HepG2 (cell line): ENCODE data around the gene CD3G. TPM values are rescaled to one million over a fixed set of nuclear protein-coding genes. Genes with fewer than 3 reads are reported as not detected.

Source experiments
- ATAC-seq: fragments of 200-7000 bp; cut with Tn5 transposase; 3 replicates; pipeline ENCODE4 v1.9.1; 2020; ENCODE audit warnings: mild to moderate bottlenecking, moderate library complexity
- BruUV-seq: library from RNA; stranded (reverse); fragments of 400-500 nt; replicated peaks from 2 replicates; lab custom pipeline; 2021; lab: Mats Ljungman, UMichigan
- CTCF ChIA-PET: fragments of 300-600 bp; formaldehyde crosslinking; extraction: SDS; loops from one replicate; lab custom pipeline; 2021; ENCODE audit warnings: low total read pairs, inconsistent platforms, low intra/inter-chr PET ratio; lab: Yijun Ruan, JAX
- POLR2A ChIA-PET: fragments of 350-600 bp; sonication (Branson Sonifier 250); formaldehyde crosslinking; loops from one replicate; lab custom pipeline; 2020; ENCODE audit warnings: antibody characterized with exemption, inconsistent platforms; lab: Yijun Ruan, JAX
- DNase-seq: peaks from one replicate; pipeline ENCODE4 v3.0.0-alpha.2; 2015; ENCODE audit warnings: low spot score
- FAIRE-seq: peaks from 3 replicates; lab custom pipeline; 2011; peaks lifted over from hg19 to GRCh38; lab: Jason Lieb, UNC
- H2AFZ ChIP-seq: one replicate; pipeline ENCODE4 v1.6.1; 2011; ENCODE audit warnings: low read length, inconsistent platforms
- H3K27ac ChIP-seq: fragments of 300-600 bp; 3 replicates; pipeline ENCODE4 v1.8.0; 2011; ENCODE audit warnings: mixed run types, mild to moderate bottlenecking, mixed read lengths, low read length, inconsistent platforms; ENCODE audit not compliant: insufficient read depth; ENCODE audit errors: extremely low read length
- H3K27me3 ChIP-seq, 2 experiments: fragments of 200-600 bp in 1 of 2; 2 replicates in 1 of 2; 3 replicates in 1 of 2; pipeline versions ENCODE4 v1.6.0 to v1.8.0; 2011; ENCODE audit warnings: low read length in 2 of 2, mild to moderate bottlenecking in 2 of 2, moderate library complexity in 2 of 2, inconsistent platforms in 1 of 2; ENCODE audit not compliant: insufficient read depth in 2 of 2, control insufficient read depth in 1 of 2
- H3K36me3 ChIP-seq, 2 experiments: fragments of 200-600 bp in 1 of 2; replicated peaks in 1 of 2; 2 replicates in 1 of 2; 3 replicates in 1 of 2; pipeline versions ENCODE4 v1.5.1 to v1.8.0; 2011; ENCODE audit warnings: low read length in 2 of 2, inconsistent platforms in 1 of 2; ENCODE audit not compliant: insufficient read depth in 2 of 2, control insufficient read depth in 1 of 2
- H3K4me1 ChIP-seq: 2 replicates; pipeline ENCODE4 v1.5.1; 2012; ENCODE audit warnings: low read length, inconsistent platforms; ENCODE audit not compliant: insufficient read depth
- H3K4me2 ChIP-seq: 2 replicates; pipeline ENCODE4 v1.6.0; 2011; ENCODE audit warnings: low read depth, low read length, inconsistent platforms
- H3K4me3 ChIP-seq, 3 experiments: fragments of 200-600 bp in 1 of 3; sonication (generic), shearing (Covaris generic) in 1 of 3; replicated peaks in 1 of 3; 2 replicates each; pipeline ENCODE4 v1.5.1; 2011 to 2016; ENCODE audit warnings: low read length in 3 of 3, inconsistent platforms in 2 of 3, low read depth in 2 of 3, mild to moderate bottlenecking in 2 of 3, control low read depth in 1 of 3, mixed read lengths in 1 of 3; ENCODE audit not compliant: insufficient read depth in 1 of 3
- H3K79me2 ChIP-seq: one replicate; pipeline ENCODE4 v1.6.1; 2011; ENCODE audit warnings: low read length, inconsistent platforms; ENCODE audit not compliant: insufficient read depth
- H3K9ac ChIP-seq: 2 replicates; pipeline ENCODE4 v1.6.0; 2011; ENCODE audit warnings: mild to moderate bottlenecking, low read depth, low read length, inconsistent platforms; ENCODE audit not compliant: insufficient read depth
- H3K9me3 ChIP-seq: 2 replicates; pipeline ENCODE4 v1.5.1; 2012; ENCODE audit warnings: mild to moderate bottlenecking, low read length
- H4K20me1 ChIP-seq: 2 replicates; pipeline ENCODE4 v1.6.0; 2011; ENCODE audit warnings: inconsistent platforms, mild to moderate bottlenecking, low read length, moderate library complexity; ENCODE audit not compliant: insufficient read depth
- CAMTA2 ChIP-seq: sonication (generic); formaldehyde crosslinking; IDR thresholded peaks from 2 replicates; pipeline ENCODE4 v1.4.0; 2020; ENCODE audit warnings: mild to moderate bottlenecking, missing genetic modification reagents, borderline replicate concordance
- ELF1 ChIP-seq: sonication (generic); formaldehyde crosslinking; IDR thresholded peaks from 2 replicates; pipeline ENCODE4 v1.4.0; 2020; ENCODE audit warnings: missing genetic modification reagents
- ESRRA ChIP-seq: sonication (generic); formaldehyde crosslinking; IDR thresholded peaks from 2 replicates; pipeline ENCODE4 v1.5.1; 2020; ENCODE audit warnings: mild to moderate bottlenecking, low read depth, missing genetic modification reagents
- HNRNPH1 ChIP-seq: fragments of 200-400 bp; formaldehyde crosslinking; optimal IDR thresholded peaks from 2 replicates; pipeline ENCODE3; 2017; ENCODE audit warnings: mild to moderate bottlenecking, low read depth, low read length
- MAZ ChIP-seq, 2 experiments: sonication (generic) in 1 of 2; formaldehyde crosslinking in 1 of 2; IDR thresholded peaks; 2 replicates each; pipeline versions ENCODE4 v1.5.0 to v1.6.1; 2012 to 2020; ENCODE audit warnings: low read depth in 2 of 2, mild to moderate bottlenecking in 2 of 2, borderline replicate concordance in 1 of 2, improper control_type of control experiment in 1 of 2, low read length in 1 of 2, missing genetic modification reagents in 1 of 2, moderate library complexity in 1 of 2
- MED8 ChIP-seq: sonication (generic); formaldehyde crosslinking; IDR thresholded peaks from 2 replicates; pipeline ENCODE4 v1.8.1; 2023; ENCODE audit warnings: mild to moderate bottlenecking, missing genetic modification reagents; ENCODE audit not compliant: insufficient replicate concordance
- MXI1 ChIP-seq: IDR thresholded peaks from 3 replicates; pipeline ENCODE4 v1.6.1; 2012; ENCODE audit warnings: low read depth, low read length, inconsistent platforms, borderline replicate concordance
- NFE2L2 ChIP-seq: fragments of 150-350 bp; IDR thresholded peaks from 2 replicates; pipeline ENCODE4 v1.6.1; 2014; ENCODE audit warnings: low read length
- NONO ChIP-seq, 2 experiments: fragments of 450-650 bp in 1 of 2; sonication (generic) in 1 of 2; formaldehyde crosslinking in 1 of 2; IDR thresholded peaks in 1 of 2; conservative IDR thresholded peaks in 1 of 2; 2 replicates each; pipeline versions ENCODE4 v1.6.1 to v1.8.0; 2017 to 2022; ENCODE audit warnings: mild to moderate bottlenecking in 1 of 2, missing genetic modification reagents in 1 of 2, moderate library complexity in 1 of 2
- PITX1 ChIP-seq: sonication (generic); formaldehyde crosslinking; IDR thresholded peaks from 2 replicates; pipeline ENCODE4 v1.5.1; 2020; ENCODE audit warnings: mild to moderate bottlenecking, missing genetic modification reagents
- SOX6 ChIP-seq, 2 experiments: fragments of 450-650 bp in 1 of 2; sonication (generic) in 1 of 2; formaldehyde crosslinking in 1 of 2; IDR thresholded peaks; 2 replicates each; pipeline versions ENCODE4 v1.4.0 to v1.6.1; 2017 to 2020; ENCODE audit warnings: antibody characterized with exemption in 1 of 2, mild to moderate bottlenecking in 1 of 2, missing genetic modification reagents in 1 of 2
- TSC22D2 ChIP-seq: sonication (generic); formaldehyde crosslinking; IDR thresholded peaks from 2 replicates; pipeline ENCODE4 v1.5.1; 2020; ENCODE audit warnings: missing genetic modification reagents, mild to moderate bottlenecking, borderline replicate concordance
- ZBTB34 ChIP-seq: sonication (generic); formaldehyde crosslinking; IDR thresholded peaks from 2 replicates; pipeline ENCODE4 v1.8.0; 2022; ENCODE audit warnings: mild to moderate bottlenecking, missing genetic modification reagents
- ZEB1 ChIP-seq: IDR thresholded peaks from 2 replicates; pipeline ENCODE4 v1.6.1; 2012; ENCODE audit warnings: mild to moderate bottlenecking, low read depth, inconsistent platforms; ENCODE audit not compliant: insufficient replicate concordance
- ZFP36L2 ChIP-seq: sonication (generic); formaldehyde crosslinking; IDR thresholded peaks from 2 replicates; pipeline ENCODE4 v1.4.0; 2020; ENCODE audit warnings: missing genetic modification reagents
- ZFP41 ChIP-seq: sonication (generic); formaldehyde crosslinking; IDR thresholded peaks from 2 replicates; pipeline ENCODE4 v1.4.0; 2020; ENCODE audit warnings: mild to moderate bottlenecking, missing genetic modification reagents, borderline replicate concordance
- ZMAT3 ChIP-seq: sonication (generic); formaldehyde crosslinking; conservative IDR thresholded peaks from 2 replicates; pipeline ENCODE4 v1.7.0; 2021; ENCODE audit warnings: missing genetic modification reagents
- ZNF253 ChIP-seq: sonication (generic); formaldehyde crosslinking; IDR thresholded peaks from 2 replicates; pipeline ENCODE4 v1.8.0; 2022; ENCODE audit warnings: mild to moderate bottlenecking, missing genetic modification reagents, borderline replicate concordance
- ZNF496 ChIP-seq: sonication (generic); formaldehyde crosslinking; IDR thresholded peaks from 2 replicates; pipeline ENCODE4 v1.8.1; 2023; ENCODE audit warnings: mild to moderate bottlenecking, moderate library complexity, missing genetic modification reagents; ENCODE audit not compliant: insufficient replicate concordance
- ZNF674 ChIP-seq: sonication (generic); formaldehyde crosslinking; IDR thresholded peaks from 2 replicates; pipeline ENCODE4 v1.5.0; 2020; ENCODE audit warnings: low read depth, mild to moderate bottlenecking, missing genetic modification reagents
- WGBS: methylation state at CpG from one replicate; pipeline ENCODE4 v1.1.6; 2017; ENCODE audit warnings: low lambda C conversion rate; 5-methylcytosine and 5-hydroxymethylcytosine counted together
- in situ Hi-C: cut with HindIII; loops from 2 replicates; pipeline ENCODE4 v1.10.0; 2017; ENCODE audit warnings: low pct_unique_long_range_greater_than_20kb; ENCODE audit not compliant: extremely low pct_ligation_motif_present
- intact Hi-C: fragments of 100-400 bp; cut with micrococcal nuclease; formaldehyde crosslinking; loops from one replicate; pipeline ENCODE4 v1.10.0; 2022; ENCODE audit not compliant: unreplicated experiment
- polyA plus RNA-seq, 8 experiments: library from polyadenylated mRNA; depleted of rRNA in 3 of 8; stranded (reverse) in 7 of 8; unstranded in 1 of 8; fragments of >200 nt; fragmentation: Illumina TruSeq in 4 of 8; extraction: Trizol in 4 of 8; gene quantifications; 2 replicates each; pipeline versions ENCODE4 v1.2.1 to v1.2.3, GENCODE V29; 2011 to 2016; ENCODE audit warnings: low read depth in 4 of 8, missing spikeins in 1 of 8, mixed read lengths in 1 of 8; ENCODE audit not compliant: insufficient read depth in 1 of 8
- total RNA-seq, 5 experiments: library from RNA; depleted of rRNA; stranded (reverse); fragments of >200 nt; fragmentation: Illumina TruSeq; extraction: Trizol; gene quantifications; 2 replicates each; pipeline ENCODE4 v1.2.3, GENCODE V29; 2016; ENCODE audit warnings: low read depth in 1 of 5

Gene CD3G
- total and polyA plus RNA-seq, 2 of the 13 experiments (the other 11 are each of a cell fraction or from before 2014, with no cell fraction given), result not detected

- CTCF ChIA-PET, result no interaction called here
- in situ Hi-C loops, result no loop called here
Observed at GRCh38 chr11:118398791-118399559, 54.8 kb downstream of the CD3G start.

More at GRCh38 chr11:118398791-118399559, 54.8 kb downstream of the CD3G start:
- TF ChIP-seq ZFP41 (CRISPR knock-in tag), result no peak
- TF ChIP-seq ZNF253 (CRISPR knock-in tag), result no peak
- TF ChIP-seq ZMAT3 (CRISPR knock-in tag), result no peak
- TF ChIP-seq CAMTA2 (CRISPR knock-in tag), result no peak
- TF ChIP-seq ELF1 (CRISPR knock-in tag), result no peak
- no peak for TF ChIP-seq NFE2L2
- TF ChIP-seq ZEB1, result no peak
- no peak for TF ChIP-seq MXI1
- no peak for TF ChIP-seq PITX1 (CRISPR knock-in tag)
- no peak for TF ChIP-seq SOX6 (IDR thresholded peaks at IDR 0.05)
- no peak for TF ChIP-seq SOX6 (CRISPR knock-in tag; IDR thresholded peaks at IDR 0.05)
- TF ChIP-seq ZBTB34 (CRISPR knock-in tag), result no peak
- TF ChIP-seq NONO (IDR thresholded peaks at IDR 0.05), result no peak
- no peak for TF ChIP-seq NONO (CRISPR knock-in tag; conservative IDR thresholded peaks at IDR 0.05)
- no peak for TF ChIP-seq ZNF674 (CRISPR knock-in tag)
- no peak for TF ChIP-seq MAZ (IDR thresholded peaks at IDR 0.05; ENCODE audit: borderline replicate concordance, low read depth, low read length)
- no peak for TF ChIP-seq MAZ (CRISPR knock-in tag; IDR thresholded peaks at IDR 0.05; ENCODE audit: low read depth)
- no peak for TF ChIP-seq ZFP36L2 (CRISPR knock-in tag)
- TF ChIP-seq TSC22D2 (CRISPR knock-in tag), result no peak
- TF ChIP-seq ZNF496 (CRISPR knock-in tag), result no peak
- no peak for TF ChIP-seq HNRNPH1
- no peak for TF ChIP-seq ESRRA (CRISPR knock-in tag)
- no peak for TF ChIP-seq MED8 (CRISPR knock-in tag)
- WGBS, result 96% methylated on average over 3 of the region's 3 CpGs
- intact Hi-C loops, result no loop called here
- peaks cover 5 to 15% of the 10 kb centered on the region in 2 experiments; a peak in 4 of 5 replicates for H3K36me3 ChIP-seq
- DNase-seq, result no peak
- H3K4me1 ChIP-seq, result peaks cover 30% of the 10 kb centered on the region
- H4K20me1 ChIP-seq, result peaks cover 13% of the 10 kb centered on the region
- ATAC-seq, result no peak
- no peak overlapping the region for H3K27ac ChIP-seq
- no peak overlapping the region for H3K9ac ChIP-seq
- POLR2A ChIA-PET, result no interaction called here
- BruUV-seq, result no TSS peak
- FAIRE-seq, result no peak
- no peak overlapping the region for H2AFZ ChIP-seq
- no peaks in the 10 kb centered on the region for H3K9me3 ChIP-seq
- no peak overlapping the region for H3K4me2 ChIP-seq
- H3K4me3 ChIP-seq, result no peak overlapping the region
- H3K79me2 ChIP-seq, result peaks cover 26% of the 10 kb centered on the region
- H3K27me3 ChIP-seq, result no peaks in the 10 kb centered on the region; a peak in 1 of 5 replicates
